ENCODE measurements around the gene STXBP1. TPM values are rescaled to one million over a fixed set of nuclear protein-coding genes. Genes with fewer than 3 reads are reported as not detected.

Gene STXBP1
- total RNA-seq, 1 donor from 2014 or later: 23.4 TPM

Other genes starting within 250 kb of the STXBP1 start
- 48.0 and 50.7 TPM in 2 replicates for gene SLC2A8, start 215.1 kb upstream of the STXBP1 start, total RNA-seq
- gene ZNF79, start 187.9 kb upstream of the STXBP1 start, total RNA-seq: 12.4 and 12.7 TPM in 2 replicates
- 1,044 and 1,067 TPM in 2 replicates for gene RPL12, start 160.9 kb upstream of the STXBP1 start, total RNA-seq
- 28.5 TPM in 2 replicates for gene LRSAM1, start 160.8 kb upstream of the STXBP1 start, total RNA-seq
- 1.2 and 1.3 TPM in 2 replicates for gene CFAP157, start 94.7 kb downstream of the STXBP1 start, total RNA-seq
- gene PTRH1, start 103.4 kb downstream of the STXBP1 start, total RNA-seq: 11.3 and 11.9 TPM in 2 replicates
- gene TTC16, start 103.8 kb downstream of the STXBP1 start, total RNA-seq: 0.07 TPM in 1 of 2 replicates, not detected in the other
- gene TOR2A, start 123.0 kb downstream of the STXBP1 start, total RNA-seq: 21.8 and 24.2 TPM in 2 replicates
- gene SH2D3C, start 166.4 kb downstream of the STXBP1 start, total RNA-seq: 2.0 and 2.6 TPM in 2 replicates
- 90.9 and 100 TPM in 2 replicates for gene CDK9, start 173.8 kb downstream of the STXBP1 start, total RNA-seq
- gene FPGS, start 190.6 kb downstream of the STXBP1 start, total RNA-seq: 75.0 and 78.4 TPM in 2 replicates
- 0.64 and 0.91 TPM in 2 replicates for gene ENG, start 242.4 kb downstream of the STXBP1 start, total RNA-seq

Data from progenitor cell of endocrine pancreas (in vitro differentiated cells).